ENCODE results near the gene MAPRE2.
A peak's percentile ranks its signal among the peaks of the same experiment; 100 is the strongest.
"Not testable (repeated sequence)": the region's sequence is repeated elsewhere in the genome, so short reads cannot be mapped to it uniquely, and the experiment has no call there.

The MAPRE2 gene

GRCh38 chr18:35095983-35096676 lies 54.9 kb downstream of the MAPRE2 start:
- no peak for DNase-seq

- no peak for DNase-seq
These were observed 55.4 kb downstream of the MAPRE2 start for GRCh38 chr18:35096677-35097011.

GRCh38 chr18:35097195-35097594 lies 56.0 kb downstream of the MAPRE2 start:
- DNase-seq: no peak

- no peak for DNase-seq
These were observed 56.5 kb downstream of the MAPRE2 start for GRCh38 chr18:35097763-35098162.

GRCh38 chr18:35099911-35100310 lies 58.7 kb downstream of the MAPRE2 start:
- no peak for DNase-seq

GRCh38 chr18:35104391-35105051 lies 63.3 kb downstream of the MAPRE2 start:
- DNase-seq: no peak

GRCh38 chr18:35106013-35106844 lies 65.0 kb downstream of the MAPRE2 start:
- no peak for DNase-seq

GRCh38 chr18:35106845-35107148 lies 65.6 kb downstream of the MAPRE2 start:
- DNase-seq: no peak

GRCh38 chr18:35107216-35107615 lies 66.0 kb downstream of the MAPRE2 start:
- DNase-seq: no peak

GRCh38 chr18:35108088-35108487 lies 66.9 kb downstream of the MAPRE2 start:
- DNase-seq: not testable (repeated sequence)

GRCh38 chr18:35110059-35110458 lies 68.8 kb downstream of the MAPRE2 start:
- DNase-seq: no peak

GRCh38 chr18:35110554-35111485 lies 69.6 kb downstream of the MAPRE2 start:
- DNase-seq: no peak

GRCh38 chr18:35112696-35113095 lies 71.5 kb downstream of the MAPRE2 start:
- DNase-seq: no peak

GRCh38 chr18:35114305-35114704 lies 73.1 kb downstream of the MAPRE2 start:
- no peak for DNase-seq

- no peak for DNase-seq
These were observed 75.6 kb downstream of the MAPRE2 start for GRCh38 chr18:35116784-35117318.

- DNase-seq: no peak
These were observed 76.2 kb downstream of the MAPRE2 start for GRCh38 chr18:35117372-35117771.

- peak; percentile 62 for DNase-seq
These were observed 76.8 kb downstream of the MAPRE2 start for GRCh38 chr18:35117951-35118411.

GRCh38 chr18:35118641-35119040 lies 77.4 kb downstream of the MAPRE2 start:
- DNase-seq: no peak

GRCh38 chr18:35121038-35121437 lies 79.8 kb downstream of the MAPRE2 start:
- no peak for DNase-seq

- DNase-seq: no peak
These were observed 80.3 kb downstream of the MAPRE2 start for GRCh38 chr18:35121531-35121930.

- DNase-seq: peak; percentile 73
These were observed 81.5 kb downstream of the MAPRE2 start for GRCh38 chr18:35122586-35123224.

- DNase-seq: no peak
These were observed 82.6 kb downstream of the MAPRE2 start for GRCh38 chr18:35123811-35124210.

Measured in retina (tissue), 1 donor.